ENCODE results near the gene APOBR. TPM values are rescaled to one million over a fixed set of nuclear protein-coding genes. Genes with fewer than 3 reads are reported as not detected.
"Not testable (repeated sequence)": the region's sequence is repeated elsewhere in the genome, so short reads cannot be mapped to it uniquely, and the experiment has no call there.

APOBR gene
- total RNA-seq, 1 donor from 2014 or later: 6.8 TPM

DNA sequence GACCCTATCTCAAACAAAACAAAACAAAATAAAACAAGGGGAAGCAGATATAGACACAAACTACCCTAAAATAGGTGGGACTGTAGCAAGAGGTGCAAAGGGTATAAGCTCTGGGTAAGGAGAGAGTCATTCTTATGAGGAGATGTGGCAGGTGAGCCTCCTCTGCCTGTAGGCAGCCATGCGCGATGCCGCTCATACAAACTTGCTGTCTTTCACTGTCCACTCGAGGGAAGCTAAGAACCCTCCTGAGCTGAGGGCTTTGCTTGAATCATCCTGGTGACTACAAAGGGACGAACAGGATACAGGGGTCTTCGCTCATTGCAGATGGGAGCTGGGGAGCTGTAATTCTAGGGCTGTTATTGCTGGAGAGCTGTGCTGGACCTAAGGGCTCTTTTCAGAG, 27.0 kb downstream of the APOBR start:
- no peak for DNase-seq (ENCODE audit: low spot score)
- no peaks in the 10 kb centered on the region for H3K27me3 Mint-ChIP-seq (ENCODE audit: unreplicated experiment)
- no peaks in the 10 kb centered on the region for H3K9me3 Mint-ChIP-seq (ENCODE audit: unreplicated experiment)
- no peaks in the 10 kb centered on the region for H3K4me1 Mint-ChIP-seq (ENCODE audit: unreplicated experiment)
- TF ChIP-seq, protein P1, sequence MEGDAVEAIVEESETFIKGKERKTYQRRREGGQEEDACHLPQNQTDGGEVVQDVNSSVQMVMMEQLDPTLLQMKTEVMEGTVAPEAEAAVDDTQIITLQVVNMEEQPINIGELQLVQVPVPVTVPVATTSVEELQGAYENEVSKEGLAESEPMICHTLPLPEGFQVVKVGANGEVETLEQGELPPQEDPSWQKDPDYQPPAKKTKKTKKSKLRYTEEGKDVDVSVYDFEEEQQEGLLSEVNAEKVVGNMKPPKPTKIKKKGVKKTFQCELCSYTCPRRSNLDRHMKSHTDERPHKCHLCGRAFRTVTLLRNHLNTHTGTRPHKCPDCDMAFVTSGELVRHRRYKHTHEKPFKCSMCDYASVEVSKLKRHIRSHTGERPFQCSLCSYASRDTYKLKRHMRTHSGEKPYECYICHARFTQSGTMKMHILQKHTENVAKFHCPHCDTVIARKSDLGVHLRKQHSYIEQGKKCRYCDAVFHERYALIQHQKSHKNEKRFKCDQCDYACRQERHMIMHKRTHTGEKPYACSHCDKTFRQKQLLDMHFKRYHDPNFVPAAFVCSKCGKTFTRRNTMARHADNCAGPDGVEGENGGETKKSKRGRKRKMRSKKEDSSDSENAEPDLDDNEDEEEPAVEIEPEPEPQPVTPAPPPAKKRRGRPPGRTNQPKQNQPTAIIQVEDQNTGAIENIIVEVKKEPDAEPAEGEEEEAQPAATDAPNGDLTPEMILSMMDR (IDR thresholded peaks at IDR 0.05; ENCODE audit: unreplicated experiment): no peak
- H3K36me3 Mint-ChIP-seq (ENCODE audit: low read depth, unreplicated experiment): peaks cover 11% of the 10 kb centered on the region
- H3K4me3 Mint-ChIP-seq (ENCODE audit: unreplicated experiment): no peak overlapping the region
- no peak overlapping the region for H3K27ac Mint-ChIP-seq (ENCODE audit: unreplicated experiment)

DNA sequence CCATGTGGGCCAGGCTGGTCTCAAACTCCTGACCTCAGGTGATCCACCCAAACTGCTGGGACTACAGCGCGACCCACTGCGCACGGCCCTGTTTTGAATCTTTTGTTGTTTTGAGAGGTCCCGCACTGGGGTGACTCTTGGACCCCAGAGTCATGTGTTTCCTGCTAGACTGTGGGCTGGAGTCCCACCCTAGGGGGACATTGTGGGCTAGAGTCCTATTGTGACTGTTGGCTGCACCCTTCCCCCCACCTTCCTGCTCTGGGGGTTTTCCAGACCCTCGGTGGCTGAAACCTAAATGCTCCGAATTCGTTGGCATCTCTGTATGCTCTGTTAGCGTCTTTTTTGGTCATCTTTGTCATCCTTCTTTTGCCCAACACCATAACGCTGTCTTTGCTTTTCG, 28.3 kb downstream of the APOBR start:
- Mint-ChIP-seq H3K27ac (ENCODE audit: unreplicated experiment) (no peak overlapping the region), H3K36me3 (ENCODE audit: low read depth, unreplicated experiment) (peaks cover 11% of the 10 kb centered on the region), H3K9me3 (ENCODE audit: unreplicated experiment) (no peaks in the 10 kb centered on the region), H3K4me1 (ENCODE audit: unreplicated experiment) (no peaks in the 10 kb centered on the region), H3K4me3 (ENCODE audit: unreplicated experiment) (no peak overlapping the region), H3K27me3 (ENCODE audit: unreplicated experiment) (no peaks in the 10 kb centered on the region)
- no peak for DNase-seq (ENCODE audit: low spot score)
- TF ChIP-seq, protein P1 (IDR thresholded peaks at IDR 0.05; ENCODE audit: unreplicated experiment): no peak

DNA sequence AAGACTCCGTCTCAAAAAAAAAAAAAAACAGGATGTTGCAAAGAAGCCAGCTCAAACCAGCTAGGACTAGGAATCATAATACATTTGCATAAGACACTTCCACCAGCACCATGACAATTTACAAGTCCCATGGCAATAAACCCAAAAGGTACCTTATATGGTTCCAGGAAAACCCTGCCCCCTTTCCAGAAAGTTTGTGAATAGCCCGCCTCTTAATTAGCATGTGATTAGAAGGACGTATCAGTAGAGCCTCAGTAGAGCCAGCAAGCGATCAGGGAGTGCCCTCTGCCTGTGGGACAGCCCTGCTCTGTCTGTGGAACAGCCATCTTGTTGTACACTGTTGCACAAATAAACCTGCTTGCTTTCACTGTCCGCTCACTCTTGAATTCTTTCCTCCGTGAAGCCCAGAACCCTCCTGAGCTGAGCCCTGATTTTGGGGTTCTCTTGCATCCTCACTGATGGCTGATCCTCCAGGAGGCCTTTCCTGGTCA, 30.3 kb downstream of the APOBR start:
- Mint-ChIP-seq H3K27me3 (ENCODE audit: unreplicated experiment) (no peaks in the 10 kb centered on the region), H3K36me3 (ENCODE audit: low read depth, unreplicated experiment) (peaks cover 11% of the 10 kb centered on the region), H3K27ac (ENCODE audit: unreplicated experiment) (no peak overlapping the region)

DNA sequence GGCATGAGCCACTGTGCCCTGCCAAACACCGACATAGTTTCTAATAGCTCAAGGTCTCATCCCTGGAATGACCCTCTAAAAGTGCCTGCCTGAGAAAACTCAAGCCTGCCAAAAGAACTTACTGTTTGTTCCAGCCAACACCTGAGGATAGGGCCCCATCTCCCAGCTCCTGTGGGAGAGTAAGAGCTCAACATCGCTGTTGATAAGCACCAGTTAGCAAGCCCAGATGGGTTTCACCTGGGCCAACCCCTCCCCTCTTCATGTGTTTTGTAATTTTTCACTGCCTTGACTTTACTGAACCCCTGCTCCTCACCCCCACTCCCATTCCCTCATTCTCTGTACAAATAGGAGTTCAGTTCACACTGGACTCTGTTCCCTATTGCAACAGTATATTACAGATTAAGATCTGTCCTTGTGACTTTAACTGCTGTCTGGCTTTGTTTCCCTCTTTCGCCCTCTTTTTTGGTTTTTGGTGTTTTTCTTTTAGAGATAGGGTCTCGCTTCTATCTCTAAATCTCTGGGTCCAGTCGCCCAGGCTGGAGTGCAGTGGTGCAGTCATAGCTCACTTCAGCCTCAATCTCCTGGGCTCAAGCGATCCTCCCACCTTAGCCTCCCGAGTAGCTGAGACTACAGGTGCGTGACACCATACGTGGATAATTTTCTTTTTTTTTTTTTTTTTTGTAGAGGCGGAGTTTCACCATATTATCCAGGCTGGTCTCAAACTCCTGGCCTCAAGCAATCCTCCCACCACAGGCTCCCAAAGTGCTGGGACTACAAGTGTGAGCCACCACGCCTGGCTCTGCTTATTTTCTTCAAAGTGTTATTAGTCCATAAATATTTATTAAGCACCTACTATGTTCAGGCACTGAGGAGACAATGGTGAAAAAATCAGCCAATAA, 32.0 kb downstream of the APOBR start:
- DNase-seq (ENCODE audit: low spot score): no peak
- Mint-ChIP-seq H3K9me3 (ENCODE audit: unreplicated experiment) (no peaks in the 10 kb centered on the region), H3K27me3 (ENCODE audit: unreplicated experiment) (no peaks in the 10 kb centered on the region), H3K36me3 (ENCODE audit: low read depth, unreplicated experiment) (peaks cover 11% of the 10 kb centered on the region), H3K4me1 (ENCODE audit: unreplicated experiment) (no peaks in the 10 kb centered on the region), H3K4me3 (ENCODE audit: unreplicated experiment) (no peak overlapping the region), H3K27ac (ENCODE audit: unreplicated experiment) (no peak overlapping the region)
- TF ChIP-seq, protein P1 (IDR thresholded peaks at IDR 0.05; ENCODE audit: unreplicated experiment): no peak

More for the DNA sequence above, 30.3 kb downstream of the APOBR start:
- TF ChIP-seq, protein P1 (IDR thresholded peaks at IDR 0.05; ENCODE audit: unreplicated experiment): no peak
- H3K4me1 Mint-ChIP-seq (ENCODE audit: unreplicated experiment): no peaks in the 10 kb centered on the region
- DNase-seq (ENCODE audit: low spot score): no peak
- H3K9me3 Mint-ChIP-seq (ENCODE audit: unreplicated experiment): no peaks in the 10 kb centered on the region
- no peak overlapping the region for H3K4me3 Mint-ChIP-seq (ENCODE audit: unreplicated experiment)

DNA sequence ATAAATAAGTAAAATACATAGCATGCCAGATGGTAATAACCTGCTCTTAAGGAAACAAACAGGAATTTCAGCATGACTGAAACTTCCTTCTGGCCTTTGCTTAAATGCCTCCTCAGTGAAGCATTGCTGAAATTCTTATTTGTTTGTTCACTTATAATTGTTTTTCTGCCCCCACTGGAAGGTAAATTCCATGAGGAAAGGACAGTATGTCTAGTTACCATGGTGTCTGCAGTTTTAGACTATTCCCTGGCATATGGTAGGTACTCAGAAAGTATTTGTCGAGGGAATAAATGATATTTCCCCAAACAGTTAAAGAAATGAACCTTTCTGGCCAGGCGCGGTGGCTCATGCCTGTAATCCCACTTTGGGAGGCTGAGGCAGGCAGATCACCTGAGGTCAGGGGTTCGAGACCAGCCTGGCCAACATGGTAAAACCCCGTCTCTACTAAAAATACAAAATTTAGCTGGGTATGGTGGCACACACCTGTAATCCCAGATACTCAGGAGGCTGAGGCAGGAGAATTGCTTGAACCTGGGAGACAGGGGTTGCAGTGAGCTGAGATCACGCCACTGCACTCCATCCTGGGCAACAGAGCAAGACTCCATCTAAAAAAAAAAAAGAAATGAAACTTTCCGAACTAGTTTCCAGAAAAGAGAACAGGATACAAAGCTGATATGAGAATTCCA, 32.8 kb downstream of the APOBR start:
- H3K4me3 Mint-ChIP-seq (ENCODE audit: unreplicated experiment); H3K27ac Mint-ChIP-seq (ENCODE audit: unreplicated experiment); H3K4me1 Mint-ChIP-seq (ENCODE audit: unreplicated experiment); H3K9me3 Mint-ChIP-seq (ENCODE audit: unreplicated experiment); H3K27me3 Mint-ChIP-seq (ENCODE audit: unreplicated experiment); DNase-seq (ENCODE audit: low spot score): not testable (repeated sequence)
- H3K36me3 Mint-ChIP-seq (ENCODE audit: low read depth, unreplicated experiment): peaks cover 11% of the 10 kb centered on the region
